PFSK-1 (cell line): Measurements from ENCODE around the gene PUS3.

Experiments used
- FOXP2 ChIP-seq: optimal IDR thresholded peaks from 2 replicates; pipeline ENCODE3; 2011; ENCODE audit warnings: borderline replicate concordance, control low read depth, inconsistent platforms; ENCODE audit not compliant: insufficient read depth; ENCODE audit errors: extremely low read length, extremely low read depth
- POLR2AphosphoS5 ChIP-seq: IDR thresholded peaks from 2 replicates; pipeline ENCODE4 v1.6.1; 2012; ENCODE audit warnings: low read depth, mild to moderate bottlenecking, control low read depth, low read length, moderate library complexity
- SIN3A ChIP-seq: IDR thresholded peaks from 2 replicates; pipeline ENCODE4 v1.6.1; 2012; ENCODE audit warnings: mild to moderate bottlenecking, low read length, moderate library complexity, borderline replicate concordance; ENCODE audit not compliant: insufficient read depth
- TAF1 ChIP-seq: IDR thresholded peaks from 2 replicates; pipeline ENCODE4 v1.6.1; 2012; ENCODE audit warnings: low read length, control low read depth, borderline replicate concordance; ENCODE audit not compliant: insufficient read depth
- TF ChIP-seq, protein P1 (sequence below), 2 experiments: IDR thresholded peaks; 2 replicates each; pipeline versions ENCODE4 v1.6.1 to v1.8.0; 2011 to 2012; ENCODE audit warnings: low read depth in 2 of 2, low read length in 2 of 2, control low read depth in 1 of 2, inconsistent platforms in 1 of 2, mild to moderate bottlenecking in 1 of 2, moderate library complexity in 1 of 2; ENCODE audit not compliant: insufficient read depth in 1 of 2

DNA sequence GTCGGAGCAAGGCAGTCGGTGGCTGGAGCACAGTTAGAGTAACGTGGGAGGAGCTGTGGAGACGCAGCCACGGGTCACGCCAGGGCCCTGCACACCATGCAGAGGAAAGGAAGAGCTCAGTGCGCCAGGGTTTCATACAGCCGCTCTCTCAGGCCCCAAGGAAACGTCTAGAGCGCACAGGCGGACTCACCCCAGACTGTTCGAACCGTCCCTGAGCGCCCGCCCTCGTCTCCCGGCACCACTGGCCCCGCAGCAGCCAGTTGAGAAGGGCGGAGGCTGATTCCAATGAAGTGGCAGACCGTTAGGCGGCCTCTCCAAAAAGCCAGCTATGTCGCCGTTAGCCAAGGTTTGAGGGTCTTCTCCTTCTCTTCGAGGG is 16.0 kb downstream of the PUS3 start:
- TF ChIP-seq, protein P1, sequence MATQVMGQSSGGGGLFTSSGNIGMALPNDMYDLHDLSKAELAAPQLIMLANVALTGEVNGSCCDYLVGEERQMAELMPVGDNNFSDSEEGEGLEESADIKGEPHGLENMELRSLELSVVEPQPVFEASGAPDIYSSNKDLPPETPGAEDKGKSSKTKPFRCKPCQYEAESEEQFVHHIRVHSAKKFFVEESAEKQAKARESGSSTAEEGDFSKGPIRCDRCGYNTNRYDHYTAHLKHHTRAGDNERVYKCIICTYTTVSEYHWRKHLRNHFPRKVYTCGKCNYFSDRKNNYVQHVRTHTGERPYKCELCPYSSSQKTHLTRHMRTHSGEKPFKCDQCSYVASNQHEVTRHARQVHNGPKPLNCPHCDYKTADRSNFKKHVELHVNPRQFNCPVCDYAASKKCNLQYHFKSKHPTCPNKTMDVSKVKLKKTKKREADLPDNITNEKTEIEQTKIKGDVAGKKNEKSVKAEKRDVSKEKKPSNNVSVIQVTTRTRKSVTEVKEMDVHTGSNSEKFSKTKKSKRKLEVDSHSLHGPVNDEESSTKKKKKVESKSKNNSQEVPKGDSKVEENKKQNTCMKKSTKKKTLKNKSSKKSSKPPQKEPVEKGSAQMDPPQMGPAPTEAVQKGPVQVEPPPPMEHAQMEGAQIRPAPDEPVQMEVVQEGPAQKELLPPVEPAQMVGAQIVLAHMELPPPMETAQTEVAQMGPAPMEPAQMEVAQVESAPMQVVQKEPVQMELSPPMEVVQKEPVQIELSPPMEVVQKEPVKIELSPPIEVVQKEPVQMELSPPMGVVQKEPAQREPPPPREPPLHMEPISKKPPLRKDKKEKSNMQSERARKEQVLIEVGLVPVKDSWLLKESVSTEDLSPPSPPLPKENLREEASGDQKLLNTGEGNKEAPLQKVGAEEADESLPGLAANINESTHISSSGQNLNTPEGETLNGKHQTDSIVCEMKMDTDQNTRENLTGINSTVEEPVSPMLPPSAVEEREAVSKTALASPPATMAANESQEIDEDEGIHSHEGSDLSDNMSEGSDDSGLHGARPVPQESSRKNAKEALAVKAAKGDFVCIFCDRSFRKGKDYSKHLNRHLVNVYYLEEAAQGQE (IDR thresholded peaks at IDR 0.05; ENCODE audit: insufficient read depth in 1 of 2, low read depth in 2 of 2, low read length in 2 of 2) = no peak
- TF ChIP-seq TAF1 = no peak
- TF ChIP-seq POLR2AphosphoS5 = no peak
- no peak for TF ChIP-seq SIN3A
- no peak for TF ChIP-seq FOXP2
